Activated T-helper 1 cell treated with anti-CD3 and anti-CD28 coated beads, Interleukin-2, amount 50 U/mL, for 16 hours (primary cell): ENCODE data around the gene EMC9.
A peak's percentile ranks its signal among the peaks of the same experiment; 100 is the strongest.

ENCODE experiments used
- DNase-seq, 2 donors: peaks; one replicate each; pipeline ENCODE4 v3.0.0-alpha.2; 2020; ENCODE audit warnings: low read depth in 1 of 2, low spot score in 1 of 2

The EMC9 gene

GRCh38 chr14:24177041-24177825 is 35.8 kb upstream of the EMC9 start:
- no peak for DNase-seq

- no peak for DNase-seq
Observed at GRCh38 chr14:24176599-24176998, 35.2 kb upstream of the EMC9 start.

DNA sequence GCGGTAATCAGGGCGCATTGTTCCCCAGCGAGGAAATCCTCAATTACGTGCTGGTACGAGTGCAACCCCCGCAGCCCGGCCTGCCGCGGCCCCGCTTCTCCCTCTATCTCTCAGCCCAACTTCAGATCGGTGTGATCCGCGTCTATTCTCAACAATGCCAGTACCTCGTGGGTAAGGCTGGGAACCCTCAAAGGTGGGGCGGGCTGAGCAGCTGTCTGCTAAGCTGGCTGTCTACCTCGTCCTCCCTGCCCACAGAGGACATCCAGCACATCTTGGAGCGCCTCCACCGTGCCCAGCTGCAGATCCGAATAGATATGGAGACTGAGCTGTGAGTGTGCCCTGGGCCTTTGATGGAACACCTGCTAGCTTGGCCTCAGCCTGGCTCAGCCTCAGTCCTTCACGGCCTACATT is 31.5 kb upstream of the EMC9 start:
- no peak for DNase-seq

GRCh38 chr14:24172261-24172860 is 31.0 kb upstream of the EMC9 start:
- DNase-seq: no peak

GRCh38 chr14:24171422-24172260 is 30.2 kb upstream of the EMC9 start, which contains the start of gene REC8:
TSS of gene REC8 (plus strand) at chr14:24172080. CDS start at chr14:24172553, 473 bp downstream.
- DNase-seq: peak; percentile 44 to 52

DNA sequence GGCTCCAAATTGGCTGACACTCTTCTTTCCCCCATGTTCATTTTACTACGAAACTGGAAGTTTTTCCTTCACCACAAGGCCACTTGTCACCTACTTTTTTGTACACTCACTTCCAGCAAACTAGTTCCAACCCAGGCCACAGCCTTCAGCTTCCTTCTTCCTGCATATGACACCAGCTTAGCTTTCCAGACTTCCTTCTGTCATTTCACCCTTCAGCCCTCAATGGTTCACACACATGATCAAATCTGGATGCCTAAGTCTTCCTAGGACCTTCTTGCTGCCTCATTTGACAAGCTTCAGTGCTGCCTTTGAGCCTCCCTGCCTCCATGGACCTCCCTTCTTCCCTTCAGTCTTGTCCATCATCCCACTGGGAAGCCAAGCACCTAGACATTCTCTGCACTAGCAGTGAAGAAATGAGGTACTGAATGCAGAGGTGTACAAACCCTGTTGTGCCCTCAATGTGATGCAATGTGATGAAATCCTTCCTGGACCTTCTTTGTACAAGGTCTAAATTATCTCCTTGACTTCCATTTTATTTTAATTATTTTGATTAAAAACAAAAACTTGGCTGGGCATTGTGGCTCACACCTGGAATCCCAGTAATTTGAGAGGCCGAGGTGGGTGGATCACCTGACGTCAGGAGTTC is 26.2 kb upstream of the EMC9 start:
- DNase-seq: no peak

GRCh38 chr14:24165785-24166184 is 24.4 kb upstream of the EMC9 start:
- no peak for DNase-seq

- no peak for DNase-seq
Observed at GRCh38 chr14:24164518-24164991, 23.2 kb upstream of the EMC9 start.

- no peak for DNase-seq
Observed at GRCh38 chr14:24162093-24162492, 20.7 kb upstream of the EMC9 start.

GRCh38 chr14:24160850-24161804 is 19.7 kb upstream of the EMC9 start, which contains the start of gene IRF9:
TSS of gene IRF9 (plus strand) at chr14:24161265. CDS start at chr14:24162145, 880 bp downstream.
- DNase-seq: peak; percentile 96 to 98

GRCh38 chr14:24160499-24160849 is 19.1 kb upstream of the EMC9 start:
- no peak for DNase-seq

- DNase-seq: no peak
Observed at GRCh38 chr14:24159777-24160498, 18.5 kb upstream of the EMC9 start.

DNA sequence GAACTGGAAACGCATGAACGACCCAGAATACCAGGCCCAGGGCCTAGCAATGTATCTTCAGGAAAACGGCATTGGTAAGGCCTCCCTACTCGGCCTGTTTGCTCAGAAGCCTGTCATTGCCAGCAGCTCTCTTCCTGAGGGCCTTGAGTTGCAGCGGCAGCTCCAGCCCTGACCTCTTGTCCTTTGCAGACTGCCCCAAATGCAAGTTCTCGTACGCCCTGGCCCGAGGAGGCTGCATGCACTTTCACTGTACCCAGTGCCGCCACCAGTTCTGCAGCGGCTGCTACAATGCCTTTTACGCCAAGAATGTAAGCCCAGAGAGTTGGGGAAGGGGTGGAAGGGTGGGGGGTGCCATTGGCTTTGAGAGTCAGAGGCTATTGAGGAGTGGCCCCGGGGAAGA is 15.9 kb upstream of the EMC9 start:
- DNase-seq: no peak

GRCh38 chr14:24156840-24157239 is 15.4 kb upstream of the EMC9 start:
- DNase-seq: no peak

- DNase-seq: no peak
Observed at GRCh38 chr14:24155100-24155499, 13.7 kb upstream of the EMC9 start.

- no peak for DNase-seq
Observed at GRCh38 chr14:24151404-24152080, 10.2 kb upstream of the EMC9 start.

DNA sequence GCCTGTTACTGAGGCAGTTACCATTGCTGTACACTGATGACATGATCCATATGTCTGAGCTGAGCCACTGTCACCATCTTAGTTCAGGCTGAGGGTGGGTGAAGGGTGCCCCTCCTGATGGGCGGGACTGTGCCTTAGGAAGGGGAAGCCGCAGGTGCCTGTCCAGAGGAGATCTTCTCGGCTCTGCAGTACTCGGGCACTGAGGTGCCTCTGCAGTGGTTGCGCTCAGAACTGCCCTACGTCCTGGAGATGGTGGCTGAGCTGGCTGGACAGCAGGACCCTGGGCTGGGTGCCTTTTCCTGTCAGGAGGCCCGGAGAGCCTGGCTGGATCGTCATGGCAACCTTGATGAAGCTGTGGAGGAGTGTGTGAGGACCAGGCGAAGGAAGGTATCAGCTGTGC is 9.6 kb upstream of the EMC9 start:
- no peak for DNase-seq

GRCh38 chr14:24150567-24150966 is 9.2 kb upstream of the EMC9 start:
- DNase-seq: no peak

DNA sequence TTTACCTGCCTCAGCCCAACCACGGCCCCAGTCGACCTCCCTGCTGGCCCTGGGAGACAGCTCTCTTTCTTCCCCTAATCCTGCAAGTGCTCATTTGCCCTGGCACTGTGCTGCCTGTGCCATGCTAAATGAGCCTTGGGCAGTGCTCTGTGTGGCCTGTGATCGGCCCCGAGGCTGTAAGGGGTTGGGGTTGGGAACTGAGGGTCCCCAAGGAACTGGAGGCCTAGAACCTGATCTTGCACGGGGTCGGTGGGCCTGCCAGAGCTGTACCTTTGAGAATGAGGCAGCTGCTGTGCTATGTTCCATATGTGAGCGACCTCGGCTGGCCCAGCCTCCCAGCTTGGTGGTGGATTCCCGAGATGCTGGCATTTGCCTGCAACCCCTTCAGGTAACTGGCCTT is 8.7 kb upstream of the EMC9 start:
- no peak for DNase-seq
